GM18508 (cell line): Measurements from ENCODE around the gene XPO5.

ENCODE experiments used
- ATAC-seq: cut with Tn5 transposase; IDR thresholded peaks from one replicate; pipeline ENCODE4 v1.9.1; 2021; ENCODE audit warnings: moderate number of reproducible peaks; ENCODE audit not compliant: insufficient read depth, unreplicated experiment

The XPO5 gene

DNA sequence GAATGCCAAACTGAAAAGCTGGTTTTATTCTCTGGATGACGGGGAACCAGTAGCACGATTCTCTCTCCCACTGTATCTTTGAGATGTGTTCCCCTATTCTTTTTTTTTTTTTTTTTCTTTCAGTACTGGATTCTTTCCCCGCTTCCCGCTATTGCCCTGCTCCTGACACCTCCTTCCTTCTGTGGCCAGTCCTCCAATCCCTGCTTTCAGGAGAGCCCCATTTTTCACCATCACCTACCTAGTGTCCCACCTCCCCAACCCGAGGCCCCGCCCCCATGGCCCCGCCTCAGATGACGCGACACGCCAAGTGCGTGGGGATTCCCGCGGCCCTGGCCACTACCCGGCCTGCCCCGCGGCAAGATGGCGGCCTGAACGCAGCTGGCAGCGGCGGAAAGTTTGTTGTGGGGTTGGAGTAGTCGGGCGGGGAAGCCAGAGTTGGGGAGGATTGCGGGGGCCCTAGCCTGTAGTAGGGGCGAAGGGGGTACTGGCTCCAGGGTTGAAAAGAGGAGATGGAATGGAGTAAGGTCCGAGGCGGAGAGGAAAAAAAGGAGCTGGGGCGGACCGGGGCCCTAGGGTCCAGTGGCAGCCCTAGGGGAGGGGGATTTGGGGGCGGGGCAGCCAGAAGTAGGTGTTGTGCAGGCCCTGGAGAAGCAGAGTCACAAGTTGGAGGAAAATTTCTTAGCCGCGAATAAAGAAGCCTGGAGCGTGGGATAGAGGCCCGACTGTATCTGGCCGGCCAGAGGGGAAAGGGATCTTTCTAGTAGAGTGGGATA, 98.4 kb downstream of the XPO5 start, which contains the start of gene TJAP1:
Gene TJAP1, plus strand, starts transcription at position 336 of the 773 bp plus-strand sequence. CDS start 21,432 bp downstream, outside the sequence.
- ATAC-seq = no peak

DNA sequence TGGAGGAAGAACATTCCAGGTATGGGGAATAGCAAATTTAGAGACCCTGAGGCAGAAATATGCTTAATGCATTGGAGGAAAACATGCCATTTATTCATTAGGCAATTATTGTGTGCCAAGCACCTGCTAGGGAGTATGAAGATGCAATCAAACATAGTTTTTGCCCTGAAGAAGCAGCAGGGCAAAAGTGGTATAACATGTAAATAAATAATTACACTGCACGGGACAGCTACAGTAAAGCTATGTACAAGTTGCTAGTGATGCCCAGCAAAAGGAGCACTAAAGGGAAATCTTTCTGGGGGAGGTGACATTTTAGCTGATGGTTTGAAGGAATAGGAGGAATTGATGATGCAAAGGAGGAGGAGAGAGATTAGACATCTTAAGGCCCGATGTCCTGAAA, 99.1 kb downstream of the XPO5 start:
- no peak for ATAC-seq

DNA sequence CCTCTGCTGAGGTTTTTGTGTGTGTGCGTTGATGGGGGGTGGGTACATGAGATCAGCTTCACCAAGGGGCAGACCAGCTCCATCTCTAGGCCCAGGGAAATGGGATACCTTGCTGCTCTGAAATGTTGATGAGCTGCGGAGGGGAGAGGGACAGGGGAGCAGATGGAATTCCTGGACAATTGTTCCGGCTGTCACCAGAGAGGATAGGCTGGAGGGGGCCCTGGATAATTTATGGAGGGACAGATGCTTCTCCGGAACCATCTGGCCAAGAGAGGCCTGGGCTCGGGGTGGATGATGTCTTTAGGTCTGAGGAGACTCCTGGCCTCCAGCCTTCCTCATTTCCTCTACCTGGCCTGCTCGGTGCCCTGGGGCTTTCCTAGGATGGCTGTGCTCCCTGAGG, 100.3 kb downstream of the XPO5 start:
- no peak for ATAC-seq

DNA sequence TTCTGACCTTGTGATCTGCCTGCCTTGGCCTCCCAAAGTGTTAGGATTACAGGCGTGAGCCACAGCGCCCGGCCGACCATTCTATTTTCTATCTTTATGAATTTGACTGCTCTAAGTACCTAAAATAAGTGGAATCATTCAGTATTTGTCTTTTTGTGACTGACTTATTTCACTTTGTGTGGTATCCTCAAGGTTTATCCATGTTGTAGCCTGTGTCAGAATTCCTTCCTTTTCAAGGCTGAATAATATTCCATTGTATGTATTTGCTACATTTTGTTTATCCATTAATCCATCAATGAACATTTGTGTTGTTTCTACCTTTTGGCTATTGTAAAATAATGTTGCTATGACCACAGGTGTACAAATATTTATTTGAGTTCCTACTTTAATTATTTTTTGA, 103.3 kb downstream of the XPO5 start:
- no peak for ATAC-seq
